Body of pancreas (tissue), 4 donors: ENCODE results near the gene CAV2. TPM values are rescaled to one million over a fixed set of nuclear protein-coding genes. Genes with fewer than 3 reads are reported as not detected.

Source experiments
- ATAC-seq: fragments of 150-250 bp; one replicate; pipeline ENCODE4 v1.9.1; 2016
- DNase-seq, 4 donors: peaks; one replicate each; pipeline ENCODE4 v3.0.0-alpha.2; 2019
- H3K27ac ChIP-seq, 4 donors: fragments of 200-600 bp; sonication (generic); 1 replicate in 3 of 4; 2 replicates in 1 of 4; pipeline versions ENCODE4 v1.5.1 to v1.6.1; 2016 to 2019; ENCODE audit warnings: mild to moderate bottlenecking in 1 of 4, mixed read lengths in 1 of 4, moderate library complexity in 1 of 4
- H3K27me3 ChIP-seq, 2 donors: fragments of 200-600 bp; sonication (generic); one replicate each; pipeline ENCODE4 v1.6.0; 2016; ENCODE audit warnings: mild to moderate bottlenecking in 1 of 2
- H3K36me3 ChIP-seq, 2 donors: fragments of 200-600 bp; sonication (generic); replicated peaks in 1 of 2; 2 replicates each; pipeline ENCODE4 v1.5.1; 2016; ENCODE audit warnings: low read depth in 2 of 2; ENCODE audit not compliant: insufficient read depth in 1 of 2
- H3K4me1 ChIP-seq: fragments of 200-600 bp; sonication (generic); one replicate; pipeline ENCODE4 v1.6.0; 2016
- H3K4me3 ChIP-seq, 2 donors: fragments of 200-600 bp; sonication (generic); 1 replicate in 1 of 2; 2 replicates in 1 of 2; pipeline ENCODE4 v1.5.1; 2016 to 2019
- H3K9me3 ChIP-seq, 3 donors: fragments of 200-600 bp; sonication (generic); 1 replicate in 2 of 3; 2 replicates in 1 of 3; pipeline ENCODE4 v1.5.1; 2016
- POLR2A ChIP-seq, 3 donors: fragments of 450-650 bp; IDR thresholded peaks; one replicate each; pipeline ENCODE4 v1.6.1; 2016; ENCODE audit warnings: antibody characterized with exemption in 3 of 3, mild to moderate bottlenecking in 2 of 3
- whole genome bisulfite sequencing, 2 donors: methylation state at CpG; one replicate each; pipeline ENCODE4 v1.1.5; 2017; 5-methylcytosine and 5-hydroxymethylcytosine counted together
- intact Hi-C: fragments of 100-400 bp; cut with DNase I; formaldehyde crosslinking; loops from one replicate; pipeline ENCODE4 v1.15.1; 2023
- total RNA-seq, 2 donors: library from RNA; depleted of rRNA; stranded (reverse); fragments of >200 nt; gene quantifications; one replicate each; pipeline ENCODE4 v1.1.0, GENCODE V29; 2016
- TF ChIP-seq, protein P1 (sequence below), 7 experiments: fragments of 450-650 bp in 4 of 7; fragments of 200-600 bp in 3 of 7; sonication (generic) in 3 of 7; IDR thresholded peaks; one replicate each; pipeline ENCODE4 v1.5.1; 2016 to 2019; ENCODE audit warnings: antibody characterized with exemption in 7 of 7

CAV2 gene
- total RNA-seq, 2 donors from 2014 or later, result 47.0 to 51.1 TPM

DNA sequence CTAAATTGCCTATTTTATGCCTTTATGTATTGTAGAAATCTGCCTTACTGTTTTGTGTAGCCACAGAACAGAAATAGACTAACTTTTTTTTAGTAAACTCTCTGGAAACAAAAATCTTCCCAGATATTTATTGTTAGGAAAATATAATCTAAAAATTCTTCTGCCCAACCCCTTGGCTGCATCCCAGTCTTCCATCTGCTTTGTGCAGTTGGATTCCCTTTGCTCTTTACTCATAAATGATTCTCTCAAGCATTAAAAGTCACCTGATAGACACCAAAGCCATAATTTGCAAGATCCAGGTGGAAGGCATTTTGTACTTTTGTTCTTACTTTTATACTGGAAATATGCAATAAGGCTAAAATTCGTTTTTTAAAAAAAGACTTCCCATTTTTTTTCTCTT, 6.1 kb upstream of the CAV2 start:
- TF ChIP-seq, protein P1, sequence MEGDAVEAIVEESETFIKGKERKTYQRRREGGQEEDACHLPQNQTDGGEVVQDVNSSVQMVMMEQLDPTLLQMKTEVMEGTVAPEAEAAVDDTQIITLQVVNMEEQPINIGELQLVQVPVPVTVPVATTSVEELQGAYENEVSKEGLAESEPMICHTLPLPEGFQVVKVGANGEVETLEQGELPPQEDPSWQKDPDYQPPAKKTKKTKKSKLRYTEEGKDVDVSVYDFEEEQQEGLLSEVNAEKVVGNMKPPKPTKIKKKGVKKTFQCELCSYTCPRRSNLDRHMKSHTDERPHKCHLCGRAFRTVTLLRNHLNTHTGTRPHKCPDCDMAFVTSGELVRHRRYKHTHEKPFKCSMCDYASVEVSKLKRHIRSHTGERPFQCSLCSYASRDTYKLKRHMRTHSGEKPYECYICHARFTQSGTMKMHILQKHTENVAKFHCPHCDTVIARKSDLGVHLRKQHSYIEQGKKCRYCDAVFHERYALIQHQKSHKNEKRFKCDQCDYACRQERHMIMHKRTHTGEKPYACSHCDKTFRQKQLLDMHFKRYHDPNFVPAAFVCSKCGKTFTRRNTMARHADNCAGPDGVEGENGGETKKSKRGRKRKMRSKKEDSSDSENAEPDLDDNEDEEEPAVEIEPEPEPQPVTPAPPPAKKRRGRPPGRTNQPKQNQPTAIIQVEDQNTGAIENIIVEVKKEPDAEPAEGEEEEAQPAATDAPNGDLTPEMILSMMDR (IDR thresholded peaks at IDR 0.05), result no peak
- TF ChIP-seq POLR2A (IDR thresholded peaks at IDR 0.05), result no peak
- no peaks in the 10 kb centered on the region for H3K9me3 ChIP-seq
- 16 to 32% methylated on average over 1 of the region's 1 CpG for WGBS, 2 donors
- ATAC-seq (no peak), DNase-seq (peak in 2 of 4 donors; percentile 19 to 35)
- H3K4me1 ChIP-seq, result peaks cover 4% of the 10 kb centered on the region
- H3K4me3 ChIP-seq, result no peak overlapping the region
- no peak overlapping the region for H3K27ac ChIP-seq
- no peaks in the 10 kb centered on the region for H3K27me3 ChIP-seq
- H3K36me3 ChIP-seq, result no peaks in the 10 kb centered on the region
- intact Hi-C loops, result no loop called here

GRCh38 chr7:116494472-116494871, 5.1 kb upstream of the CAV2 start:
- no peaks in the 10 kb centered on the region for H3K36me3 ChIP-seq
- H3K4me3 ChIP-seq, result no peak overlapping the region
- H3K27me3 ChIP-seq, result no peaks in the 10 kb centered on the region
- intact Hi-C loops, result no loop called here
- TF ChIP-seq, protein P1 (IDR thresholded peaks at IDR 0.05), result no peak
- TF ChIP-seq POLR2A (IDR thresholded peaks at IDR 0.05), result no peak
- ATAC-seq (no peak), DNase-seq (no peak)
- H3K27ac ChIP-seq, result no peak overlapping the region
- WGBS, 2 donors, result 89 to 96% methylated on average over 2 of the region's 2 CpGs
- H3K4me1 ChIP-seq, result peaks cover 10% of the 10 kb centered on the region
- no peaks in the 10 kb centered on the region for H3K9me3 ChIP-seq

- Histone ChIP-seq H3K27me3 (no peaks in the 10 kb centered on the region), H3K36me3 (no peaks in the 10 kb centered on the region), H3K27ac (no peak overlapping the region), H3K4me1 (peaks cover 13% of the 10 kb centered on the region), H3K9me3 (no peaks in the 10 kb centered on the region), H3K4me3 (no peak overlapping the region)
- ATAC-seq, result no peak
- TF ChIP-seq POLR2A (IDR thresholded peaks at IDR 0.05), result no peak
- TF ChIP-seq, protein P1 (IDR thresholded peaks at IDR 0.05), result no peak
- WGBS, 2 donors, result 94 to 97% methylated on average over 1 of the region's 1 CpG
- no peak for DNase-seq
- intact Hi-C loops, result no loop called here
Observed at GRCh38 chr7:116495736-116496135, 3.8 kb upstream of the CAV2 start.

DNA sequence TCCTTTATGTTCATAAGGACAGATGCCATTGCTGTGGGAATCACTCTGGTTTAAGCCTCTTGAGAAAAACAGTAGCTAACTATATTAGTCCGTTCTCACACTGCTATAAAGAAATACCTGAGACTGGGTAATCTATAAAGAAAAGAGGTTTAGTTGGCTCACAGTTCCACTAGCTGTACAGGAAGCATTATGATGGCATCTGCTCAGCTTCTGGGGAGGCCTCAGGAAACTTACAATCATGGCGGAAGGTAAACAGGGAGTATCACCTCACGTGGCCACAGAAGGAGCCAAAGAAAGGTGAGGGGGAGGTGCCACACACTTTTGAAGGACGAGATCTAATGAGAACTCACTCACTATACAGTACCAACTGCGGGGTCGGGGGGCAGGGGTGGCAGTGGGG, 2.9 kb upstream of the CAV2 start:
- TF ChIP-seq, protein P1 (IDR thresholded peaks at IDR 0.05), result no peak
- TF ChIP-seq POLR2A (IDR thresholded peaks at IDR 0.05), result no peak
- intact Hi-C loops, result no loop called here
- 93 to 98% methylated on average over 6 of the region's 6 CpGs for WGBS, 2 donors
- no peaks in the 10 kb centered on the region for H3K9me3 ChIP-seq
- no peaks in the 10 kb centered on the region for H3K36me3 ChIP-seq
- ATAC-seq, result no peak
- no peak overlapping the region for H3K4me3 ChIP-seq
- H3K27ac ChIP-seq, result no peak overlapping the region
- H3K4me1 ChIP-seq, result peaks cover 22% of the 10 kb centered on the region
- no peak for DNase-seq
- no peaks in the 10 kb centered on the region for H3K27me3 ChIP-seq

GRCh38 chr7:116497708-116498107, 1.8 kb upstream of the CAV2 start:
- 84 to 89% methylated on average over 1 of the region's 1 CpG for WGBS, 2 donors
- Histone ChIP-seq H3K9me3 (no peaks in the 10 kb centered on the region), H3K36me3 (no peaks in the 10 kb centered on the region), H3K4me1 (peaks cover 31% of the 10 kb centered on the region), H3K27ac (no peak overlapping the region), H3K4me3 (no peak overlapping the region), H3K27me3 (no peaks in the 10 kb centered on the region)
- intact Hi-C loops, result no loop called here
- TF ChIP-seq, protein P1 (IDR thresholded peaks at IDR 0.05), result no peak
- TF ChIP-seq POLR2A (IDR thresholded peaks at IDR 0.05), result no peak
- DNase-seq (no peak), ATAC-seq (no peak)
